ELR (cell line): Measurements from ENCODE around the gene CUX1.
"Not testable (repeated sequence)": the region's sequence is repeated elsewhere in the genome, so short reads cannot be mapped to it uniquely, and the experiment has no call there.

Experiments
- DNase-seq: peaks from one replicate; pipeline ENCODE4 v3.0.0-alpha.2; 2015; ENCODE audit warnings: low read depth

The CUX1 gene

GRCh38 chr7:102146122-102146521 is 328.7 kb downstream of the CUX1 start:
- DNase-seq: no peak

GRCh38 chr7:102147008-102147407 is 329.6 kb downstream of the CUX1 start:
- DNase-seq: no peak

- no peak for DNase-seq
Measured at GRCh38 chr7:102148799-102149198, 331.4 kb downstream of the CUX1 start.

- DNase-seq: no peak
Measured at GRCh38 chr7:102149416-102149815, 332.0 kb downstream of the CUX1 start.

- DNase-seq: no peak
Measured at GRCh38 chr7:102150266-102150665, 332.8 kb downstream of the CUX1 start.

- DNase-seq: peak; percentile 21
Measured at GRCh38 chr7:102152672-102153598, 335.5 kb downstream of the CUX1 start.

- no peak for DNase-seq
Measured at GRCh38 chr7:102153599-102153946, 336.1 kb downstream of the CUX1 start.

GRCh38 chr7:102154425-102154824 is 337.0 kb downstream of the CUX1 start:
- DNase-seq: no peak

GRCh38 chr7:102155821-102156441 is 338.5 kb downstream of the CUX1 start:
- no peak for DNase-seq

GRCh38 chr7:102156867-102157266 is 339.4 kb downstream of the CUX1 start:
- DNase-seq: no peak

- DNase-seq: no peak
Measured at GRCh38 chr7:102165136-102165535, 347.7 kb downstream of the CUX1 start.

- DNase-seq: no peak
Measured at GRCh38 chr7:102167254-102167653, 349.8 kb downstream of the CUX1 start.

GRCh38 chr7:102169651-102170392 is 352.4 kb downstream of the CUX1 start:
- DNase-seq: no peak

GRCh38 chr7:102170393-102170970 is 353.1 kb downstream of the CUX1 start:
- no peak for DNase-seq

GRCh38 chr7:102173669-102174068 is 356.2 kb downstream of the CUX1 start:
- no peak for DNase-seq

GRCh38 chr7:102175423-102176170 is 358.2 kb downstream of the CUX1 start:
- no peak for DNase-seq

GRCh38 chr7:102178410-102178809 is 361.0 kb downstream of the CUX1 start:
- no peak for DNase-seq

- no peak for DNase-seq
Measured at GRCh38 chr7:102180727-102181126, 363.3 kb downstream of the CUX1 start.

GRCh38 chr7:102181517-102181916 is 364.1 kb downstream of the CUX1 start:
- DNase-seq: no peak

- DNase-seq: no peak
Measured at GRCh38 chr7:102182016-102182415, 364.6 kb downstream of the CUX1 start.

GRCh38 chr7:102183848-102184247 is 366.4 kb downstream of the CUX1 start:
- not testable (repeated sequence) for DNase-seq

GRCh38 chr7:102184303-102184702 is 366.9 kb downstream of the CUX1 start:
- no peak for DNase-seq
